ENCODE measurements around the gene BPIFB4. TPM values are rescaled to one million over a fixed set of nuclear protein-coding genes. Genes with fewer than 3 reads are reported as not detected.

The BPIFB4 gene
- total RNA-seq, 1 donor from 2014 or later, result not detected

GRCh38 chr20:33059741-33060390 lies 19.6 kb upstream of the BPIFB4 start:
- DNase-seq (ENCODE audit: low spot score), result no peak
- intact Hi-C loops (cut with DNase I), result no loop called here

GRCh38 chr20:33061658-33062028 lies 17.8 kb upstream of the BPIFB4 start:
- intact Hi-C loops (cut with DNase I), result no loop called here
- DNase-seq (ENCODE audit: low spot score), result no peak

GRCh38 chr20:33062105-33062824 lies 17.2 kb upstream of the BPIFB4 start:
- no peak for DNase-seq (ENCODE audit: low spot score)
- intact Hi-C loops (cut with DNase I), result no loop called here

- no peak for DNase-seq (ENCODE audit: low spot score)
- intact Hi-C loops (cut with DNase I), result no loop called here
These were observed 16.7 kb upstream of the BPIFB4 start for GRCh38 chr20:33062825-33063149.

GRCh38 chr20:33063271-33063670 lies 16.2 kb upstream of the BPIFB4 start:
- intact Hi-C loops (cut with DNase I), result no loop called here
- DNase-seq (ENCODE audit: low spot score), result no peak

- no peak for DNase-seq (ENCODE audit: low spot score)
- intact Hi-C loops (cut with DNase I), result no loop called here
These were observed 14.7 kb upstream of the BPIFB4 start for GRCh38 chr20:33064572-33065287.

GRCh38 chr20:33065785-33066184 lies 13.7 kb upstream of the BPIFB4 start:
- intact Hi-C loops (cut with DNase I), result no loop called here
- DNase-seq (ENCODE audit: low spot score), result no peak

GRCh38 chr20:33067806-33068205 lies 11.6 kb upstream of the BPIFB4 start:
- intact Hi-C loops (cut with DNase I), result no loop called here

GRCh38 chr20:33068251-33068939 lies 11.0 kb upstream of the BPIFB4 start:
- intact Hi-C loops (cut with DNase I), result no loop called here
- DNase-seq (ENCODE audit: low spot score), result no peak

More at GRCh38 chr20:33067806-33068205, 11.6 kb upstream of the BPIFB4 start:
- no peak for DNase-seq (ENCODE audit: low spot score)

- intact Hi-C loops (cut with DNase I), result no loop called here
- no peak for DNase-seq (ENCODE audit: low spot score)
These were observed 9.8 kb upstream of the BPIFB4 start for GRCh38 chr20:33069673-33070072.

- intact Hi-C loops (cut with DNase I), result no loop called here
- DNase-seq (ENCODE audit: low spot score), result no peak
These were observed 9.1 kb upstream of the BPIFB4 start for GRCh38 chr20:33070111-33071053.

GRCh38 chr20:33071198-33071597 lies 8.2 kb upstream of the BPIFB4 start:
- intact Hi-C loops (cut with DNase I), result no loop called here
- DNase-seq (ENCODE audit: low spot score), result no peak

- intact Hi-C loops (cut with DNase I), result no loop called here
- no peak for DNase-seq (ENCODE audit: low spot score)
These were observed 7.1 kb upstream of the BPIFB4 start for GRCh38 chr20:33072362-33072761.

GRCh38 chr20:33072813-33073212 lies 6.6 kb upstream of the BPIFB4 start:
- intact Hi-C loops (cut with DNase I), result no loop called here
- no peak for DNase-seq (ENCODE audit: low spot score)

- intact Hi-C loops (cut with DNase I), result loop anchor here (5.0 kb wide), 1 partner anchor 172 kb away; no protein-coding TSS in a partner anchor
- DNase-seq (ENCODE audit: low spot score), result no peak
These were observed 4.8 kb upstream of the BPIFB4 start for GRCh38 chr20:33074675-33075074.

- intact Hi-C loops (cut with DNase I), result loop anchor here (5.0 kb wide), 1 partner anchor 173 kb away; no protein-coding TSS in a partner anchor
- no peak for DNase-seq (ENCODE audit: low spot score)
These were observed 4.2 kb upstream of the BPIFB4 start for GRCh38 chr20:33075281-33075680.

- intact Hi-C loops (cut with DNase I), result loop anchor here (5.0 kb wide), 1 partner anchor 175 kb away; no protein-coding TSS in a partner anchor
- DNase-seq (ENCODE audit: low spot score), result no peak
These were observed 2.6 kb upstream of the BPIFB4 start for GRCh38 chr20:33076662-33077372.

GRCh38 chr20:33081411-33082154 lies 2.1 kb downstream of the BPIFB4 start:
- DNase-seq (ENCODE audit: low spot score), result no peak
- intact Hi-C loops (cut with DNase I), result no loop called here

Data from cardiac septum (tissue), 1 donor.